HG03103 (cell line): ENCODE data around the gene KRT26.
"Not testable (repeated sequence)": the region's sequence is repeated elsewhere in the genome, so short reads cannot be mapped to it uniquely, and the experiment has no call there.

Experiments
- ATAC-seq: cut with Tn5 transposase; IDR thresholded peaks from one replicate; pipeline ENCODE4 v1.9.1; 2021; ENCODE audit warnings: low read depth; ENCODE audit not compliant: unreplicated experiment

Gene KRT26

GRCh38 chr17:40795019-40795667, 23.1 kb upstream of the KRT26 start:
- no peak for ATAC-seq

- no peak for ATAC-seq
Observed at GRCh38 chr17:40794466-40794865, 22.5 kb upstream of the KRT26 start.

- ATAC-seq, result no peak
Observed at GRCh38 chr17:40793832-40794231, 21.8 kb upstream of the KRT26 start.

- ATAC-seq, result no peak
Observed at GRCh38 chr17:40791787-40792436, 19.9 kb upstream of the KRT26 start.

- no peak for ATAC-seq
Observed at GRCh38 chr17:40791111-40791510, 19.1 kb upstream of the KRT26 start.

- no peak for ATAC-seq
Observed at GRCh38 chr17:40782450-40782849, 10.4 kb upstream of the KRT26 start, which contains the start of gene KRT27. Gene KRT27, minus strand, starts transcription at chr17:40782550. Its CDS starts 57 bp downstream, at chr17:40782493.

GRCh38 chr17:40779181-40779909, 7.3 kb upstream of the KRT26 start:
- no peak for ATAC-seq

GRCh38 chr17:40778461-40778860, 6.5 kb upstream of the KRT26 start:
- ATAC-seq, result no peak

GRCh38 chr17:40777971-40778370, 6.0 kb upstream of the KRT26 start:
- no peak for ATAC-seq

GRCh38 chr17:40777459-40777858, 5.5 kb upstream of the KRT26 start:
- no peak for ATAC-seq

- ATAC-seq, result no peak
Observed at GRCh38 chr17:40775945-40776344, 3.9 kb upstream of the KRT26 start.

GRCh38 chr17:40765657-40766056, 6.3 kb downstream of the KRT26 start:
- ATAC-seq, result no peak

GRCh38 chr17:40763752-40764151, 8.2 kb downstream of the KRT26 start:
- no peak for ATAC-seq

- no peak for ATAC-seq
Observed at GRCh38 chr17:40760105-40761016, 11.6 kb downstream of the KRT26 start.

- no peak for ATAC-seq
Observed at GRCh38 chr17:40755231-40755630, 16.8 kb downstream of the KRT26 start, which contains the start of gene KRT25. Gene KRT25, minus strand, starts transcription at chr17:40755331. Its CDS starts 60 bp downstream, at chr17:40755271.

GRCh38 chr17:40753804-40754203, 18.2 kb downstream of the KRT26 start:
- no peak for ATAC-seq

GRCh38 chr17:40751065-40751464, 20.9 kb downstream of the KRT26 start:
- ATAC-seq, result no peak

- ATAC-seq, result no peak
Observed at GRCh38 chr17:40750391-40750790, 21.6 kb downstream of the KRT26 start.

- not testable (repeated sequence) for ATAC-seq
Observed at GRCh38 chr17:40748666-40749065, 23.3 kb downstream of the KRT26 start.

- ATAC-seq, result no peak
Observed at GRCh38 chr17:40738553-40738952, 33.4 kb downstream of the KRT26 start.
